HepG2 (cell line): ENCODE measurements around the gene DHX58. TPM values are rescaled to one million over a fixed set of nuclear protein-coding genes. Genes with fewer than 3 reads are reported as not detected.

Experiments used
- FOXM1 ChIP-seq: sonication (generic); formaldehyde crosslinking; IDR thresholded peaks from 2 replicates; pipeline ENCODE4 v1.5.0; 2020; ENCODE audit warnings: missing genetic modification reagents
- HHEX ChIP-seq: IDR thresholded peaks from 2 replicates; pipeline ENCODE4 v1.6.1; 2016; ENCODE audit warnings: control low read depth
- MTF1 ChIP-seq: sonication (generic); formaldehyde crosslinking; IDR thresholded peaks from 2 replicates; pipeline ENCODE4 v1.5.0; 2020; ENCODE audit warnings: missing genetic modification reagents
- NFE2L1 ChIP-seq: sonication (generic); formaldehyde crosslinking; IDR thresholded peaks from 2 replicates; pipeline ENCODE4 v1.4.0; 2020; ENCODE audit warnings: missing genetic modification reagents, mild to moderate bottlenecking, borderline replicate concordance
- NR1H2 ChIP-seq: sonication (generic); formaldehyde crosslinking; IDR thresholded peaks from 2 replicates; pipeline ENCODE4 v1.8.1; 2022; ENCODE audit warnings: low read depth, missing genetic modification reagents, borderline replicate concordance
- RXRB ChIP-seq: IDR thresholded peaks from 2 replicates; pipeline ENCODE4 v1.6.1; 2016; ENCODE audit warnings: borderline replicate concordance, missing genetic modification reagents, missing compliant biosample characterization
- SOX6 ChIP-seq, 2 experiments: fragments of 450-650 bp in 1 of 2; sonication (generic) in 1 of 2; formaldehyde crosslinking in 1 of 2; IDR thresholded peaks; 2 replicates each; pipeline versions ENCODE4 v1.4.0 to v1.6.1; 2017 to 2020; ENCODE audit warnings: antibody characterized with exemption in 1 of 2, mild to moderate bottlenecking in 1 of 2, missing genetic modification reagents in 1 of 2
- STAT5B ChIP-seq: sonication (generic); formaldehyde crosslinking; IDR thresholded peaks from 2 replicates; pipeline ENCODE4 v1.4.0; 2020; ENCODE audit warnings: missing genetic modification reagents
- ZBTB38 ChIP-seq: sonication (generic); formaldehyde crosslinking; IDR thresholded peaks from 2 replicates; pipeline ENCODE4 v1.5.1; 2020; ENCODE audit warnings: mild to moderate bottlenecking, missing genetic modification reagents
- ZKSCAN5 ChIP-seq: sonication (generic); formaldehyde crosslinking; IDR thresholded peaks from 2 replicates; pipeline ENCODE4 v1.5.1; 2020; ENCODE audit warnings: mild to moderate bottlenecking, missing genetic modification reagents
- ZNF143 ChIP-seq: sonication (generic); formaldehyde crosslinking; IDR thresholded peaks from 2 replicates; pipeline ENCODE4 v1.4.0; 2020; ENCODE audit warnings: missing genetic modification reagents
- ZNF598 ChIP-seq: sonication (generic); formaldehyde crosslinking; IDR thresholded peaks from 2 replicates; pipeline ENCODE4 v1.5.1; 2020; ENCODE audit warnings: mild to moderate bottlenecking, missing genetic modification reagents, borderline replicate concordance
- polyA plus RNA-seq, 8 experiments: library from polyadenylated mRNA; depleted of rRNA in 3 of 8; stranded (reverse) in 7 of 8; unstranded in 1 of 8; fragments of >200 nt; fragmentation: Illumina TruSeq in 4 of 8; extraction: Trizol in 4 of 8; gene quantifications; 2 replicates each; pipeline versions ENCODE4 v1.2.1 to v1.2.3, GENCODE V29; 2011 to 2016; ENCODE audit warnings: low read depth in 4 of 8, missing spikeins in 1 of 8, mixed read lengths in 1 of 8; ENCODE audit not compliant: insufficient read depth in 1 of 8
- total RNA-seq, 5 experiments: library from RNA; depleted of rRNA; stranded (reverse); fragments of >200 nt; fragmentation: Illumina TruSeq; extraction: Trizol; gene quantifications; 2 replicates each; pipeline ENCODE4 v1.2.3, GENCODE V29; 2016; ENCODE audit warnings: low read depth in 1 of 5
- TF ChIP-seq, protein P1 (sequence below): IDR thresholded peaks from 2 replicates; pipeline ENCODE4 v1.6.1; 2016; ENCODE audit warnings: low read depth, missing genetic modification reagents, missing compliant biosample characterization
- TF ChIP-seq, protein P2 (sequence below): IDR thresholded peaks from 2 replicates; pipeline ENCODE4 v1.6.1; 2012; ENCODE audit warnings: inconsistent platforms
- TF ChIP-seq, protein P3 (sequence below): sonication (generic); formaldehyde crosslinking; IDR thresholded peaks from 2 replicates; pipeline ENCODE4 v1.4.0; 2020; ENCODE audit warnings: missing genetic modification reagents
- TF ChIP-seq, protein P4 (sequence below): sonication (generic); formaldehyde crosslinking; IDR thresholded peaks from 2 replicates; pipeline ENCODE4 v1.4.0; 2020; ENCODE audit warnings: missing genetic modification reagents, borderline replicate concordance
- TF ChIP-seq, protein P5 (sequence below): sonication (generic); formaldehyde crosslinking; IDR thresholded peaks from 2 replicates; pipeline ENCODE4 v1.8.0; 2022; ENCODE audit warnings: missing genetic modification reagents, low read depth, mild to moderate bottlenecking, borderline replicate concordance

Gene DHX58
- total and polyA plus RNA-seq, 2 of the 13 experiments (the other 11 are each of a cell fraction or from before 2014, with no cell fraction given): 6.7 to 7.8 TPM

DNA sequence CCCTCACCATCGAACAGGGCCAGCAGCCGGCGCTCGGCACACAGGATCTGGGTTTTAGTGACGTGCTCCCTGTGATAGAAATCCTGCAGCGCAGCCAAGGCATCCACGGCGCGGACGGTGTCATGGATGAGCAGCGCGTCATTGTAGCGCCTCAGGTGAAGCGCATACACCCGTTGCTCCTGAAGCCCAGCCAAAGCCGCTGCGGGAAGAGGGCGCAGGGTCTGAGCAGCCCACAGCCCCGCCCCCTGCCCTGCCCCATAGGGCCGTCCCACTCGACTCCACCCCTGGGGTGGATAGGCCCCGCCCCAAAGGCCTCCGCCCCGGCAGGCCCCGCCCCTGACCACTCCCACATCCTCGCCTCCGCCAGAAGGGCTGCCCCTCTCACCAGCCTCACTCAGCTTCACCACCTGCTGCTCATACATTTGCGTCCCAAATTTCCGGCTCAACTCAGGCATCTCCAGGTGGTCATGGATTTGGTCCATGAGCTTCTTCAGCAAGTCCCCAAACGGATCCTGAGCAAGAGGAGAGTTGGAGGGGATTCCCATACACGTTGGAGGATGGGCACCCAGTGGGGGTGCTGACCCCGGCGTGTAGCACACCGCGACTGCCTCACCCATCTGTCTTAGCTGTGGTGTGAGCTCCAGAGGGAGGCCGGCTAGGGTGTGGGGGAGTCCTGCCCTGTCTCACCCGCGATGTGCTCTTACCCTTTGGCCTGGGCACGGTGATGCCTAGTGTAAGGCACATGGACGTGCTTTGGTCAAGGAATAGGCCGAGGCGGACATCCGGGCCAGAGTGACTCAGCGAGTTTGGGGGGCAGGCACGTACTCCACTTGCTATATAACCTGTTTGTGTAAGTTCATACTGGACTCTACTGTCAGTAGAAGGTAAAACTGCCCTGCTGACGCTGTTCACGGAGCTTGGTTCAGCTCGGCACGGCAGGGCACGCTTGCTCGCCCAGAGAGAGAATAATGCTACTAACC lies 4.6 kb downstream of the DHX58 start (continued):
- no peak for TF ChIP-seq RXRB (CRISPR knock-in tag)
- no peak for TF ChIP-seq ZNF598 (CRISPR knock-in tag)
- no peak for TF ChIP-seq NR1H2
- TF ChIP-seq, protein P1, sequence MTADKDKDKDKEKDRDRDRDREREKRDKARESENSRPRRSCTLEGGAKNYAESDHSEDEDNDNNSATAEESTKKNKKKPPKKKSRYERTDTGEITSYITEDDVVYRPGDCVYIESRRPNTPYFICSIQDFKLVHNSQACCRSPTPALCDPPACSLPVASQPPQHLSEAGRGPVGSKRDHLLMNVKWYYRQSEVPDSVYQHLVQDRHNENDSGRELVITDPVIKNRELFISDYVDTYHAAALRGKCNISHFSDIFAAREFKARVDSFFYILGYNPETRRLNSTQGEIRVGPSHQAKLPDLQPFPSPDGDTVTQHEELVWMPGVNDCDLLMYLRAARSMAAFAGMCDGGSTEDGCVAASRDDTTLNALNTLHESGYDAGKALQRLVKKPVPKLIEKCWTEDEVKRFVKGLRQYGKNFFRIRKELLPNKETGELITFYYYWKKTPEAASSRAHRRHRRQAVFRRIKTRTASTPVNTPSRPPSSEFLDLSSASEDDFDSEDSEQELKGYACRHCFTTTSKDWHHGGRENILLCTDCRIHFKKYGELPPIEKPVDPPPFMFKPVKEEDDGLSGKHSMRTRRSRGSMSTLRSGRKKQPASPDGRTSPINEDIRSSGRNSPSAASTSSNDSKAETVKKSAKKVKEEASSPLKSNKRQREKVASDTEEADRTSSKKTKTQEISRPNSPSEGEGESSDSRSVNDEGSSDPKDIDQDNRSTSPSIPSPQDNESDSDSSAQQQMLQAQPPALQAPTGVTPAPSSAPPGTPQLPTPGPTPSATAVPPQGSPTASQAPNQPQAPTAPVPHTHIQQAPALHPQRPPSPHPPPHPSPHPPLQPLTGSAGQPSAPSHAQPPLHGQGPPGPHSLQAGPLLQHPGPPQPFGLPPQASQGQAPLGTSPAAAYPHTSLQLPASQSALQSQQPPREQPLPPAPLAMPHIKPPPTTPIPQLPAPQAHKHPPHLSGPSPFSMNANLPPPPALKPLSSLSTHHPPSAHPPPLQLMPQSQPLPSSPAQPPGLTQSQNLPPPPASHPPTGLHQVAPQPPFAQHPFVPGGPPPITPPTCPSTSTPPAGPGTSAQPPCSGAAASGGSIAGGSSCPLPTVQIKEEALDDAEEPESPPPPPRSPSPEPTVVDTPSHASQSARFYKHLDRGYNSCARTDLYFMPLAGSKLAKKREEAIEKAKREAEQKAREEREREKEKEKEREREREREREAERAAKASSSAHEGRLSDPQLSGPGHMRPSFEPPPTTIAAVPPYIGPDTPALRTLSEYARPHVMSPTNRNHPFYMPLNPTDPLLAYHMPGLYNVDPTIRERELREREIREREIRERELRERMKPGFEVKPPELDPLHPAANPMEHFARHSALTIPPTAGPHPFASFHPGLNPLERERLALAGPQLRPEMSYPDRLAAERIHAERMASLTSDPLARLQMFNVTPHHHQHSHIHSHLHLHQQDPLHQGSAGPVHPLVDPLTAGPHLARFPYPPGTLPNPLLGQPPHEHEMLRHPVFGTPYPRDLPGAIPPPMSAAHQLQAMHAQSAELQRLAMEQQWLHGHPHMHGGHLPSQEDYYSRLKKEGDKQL (CRISPR knock-in tag): no peak
- TF ChIP-seq, protein P2, sequence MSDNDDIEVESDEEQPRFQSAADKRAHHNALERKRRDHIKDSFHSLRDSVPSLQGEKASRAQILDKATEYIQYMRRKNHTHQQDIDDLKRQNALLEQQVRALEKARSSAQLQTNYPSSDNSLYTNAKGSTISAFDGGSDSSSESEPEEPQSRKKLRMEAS: peak; percentile 49; the same call in 1 of the 2 replicates
- TF ChIP-seq HHEX: no peak
- no peak for TF ChIP-seq STAT5B (CRISPR knock-in tag)
- TF ChIP-seq, protein P3, sequence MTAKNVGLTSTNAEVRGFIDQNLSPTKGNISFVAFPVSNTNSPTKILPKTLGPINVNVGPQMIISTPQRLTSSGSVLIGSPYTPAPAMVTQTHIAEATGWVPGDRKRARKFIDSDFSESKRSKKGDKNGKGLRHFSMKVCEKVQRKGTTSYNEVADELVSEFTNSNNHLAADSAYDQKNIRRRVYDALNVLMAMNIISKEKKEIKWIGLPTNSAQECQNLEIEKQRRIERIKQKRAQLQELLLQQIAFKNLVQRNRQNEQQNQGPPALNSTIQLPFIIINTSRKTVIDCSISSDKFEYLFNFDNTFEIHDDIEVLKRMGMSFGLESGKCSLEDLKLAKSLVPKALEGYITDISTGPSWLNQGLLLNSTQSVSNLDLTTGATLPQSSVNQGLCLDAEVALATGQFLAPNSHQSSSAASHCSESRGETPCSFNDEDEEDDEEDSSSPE (CRISPR knock-in tag): no peak
- no peak for TF ChIP-seq FOXM1 (CRISPR knock-in tag)
- TF ChIP-seq ZBTB38 (CRISPR knock-in tag): peak; percentile 79
- no peak for TF ChIP-seq ZKSCAN5 (CRISPR knock-in tag)
- TF ChIP-seq SOX6 (IDR thresholded peaks at IDR 0.05): no peak
- TF ChIP-seq SOX6 (CRISPR knock-in tag; IDR thresholded peaks at IDR 0.05): no peak
- 0 out of 2 replicates have a peak, but pooled peaks have one; percentile 45 for TF ChIP-seq NFE2L1 (CRISPR knock-in tag)
- no peak for TF ChIP-seq ZNF143 (CRISPR knock-in tag)
- no peak for TF ChIP-seq MTF1 (CRISPR knock-in tag)
- TF ChIP-seq, protein P4, sequence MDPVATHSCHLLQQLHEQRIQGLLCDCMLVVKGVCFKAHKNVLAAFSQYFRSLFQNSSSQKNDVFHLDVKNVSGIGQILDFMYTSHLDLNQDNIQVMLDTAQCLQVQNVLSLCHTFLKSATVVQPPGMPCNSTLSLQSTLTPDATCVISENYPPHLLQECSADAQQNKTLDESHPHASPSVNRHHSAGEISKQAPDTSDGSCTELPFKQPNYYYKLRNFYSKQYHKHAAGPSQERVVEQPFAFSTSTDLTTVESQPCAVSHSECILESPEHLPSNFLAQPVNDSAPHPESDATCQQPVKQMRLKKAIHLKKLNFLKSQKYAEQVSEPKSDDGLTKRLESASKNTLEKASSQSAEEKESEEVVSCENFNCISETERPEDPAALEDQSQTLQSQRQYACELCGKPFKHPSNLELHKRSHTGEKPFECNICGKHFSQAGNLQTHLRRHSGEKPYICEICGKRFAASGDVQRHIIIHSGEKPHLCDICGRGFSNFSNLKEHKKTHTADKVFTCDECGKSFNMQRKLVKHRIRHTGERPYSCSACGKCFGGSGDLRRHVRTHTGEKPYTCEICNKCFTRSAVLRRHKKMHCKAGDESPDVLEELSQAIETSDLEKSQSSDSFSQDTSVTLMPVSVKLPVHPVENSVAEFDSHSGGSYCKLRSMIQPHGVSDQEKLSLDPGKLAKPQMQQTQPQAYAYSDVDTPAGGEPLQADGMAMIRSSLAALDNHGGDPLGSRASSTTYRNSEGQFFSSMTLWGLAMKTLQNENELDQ: no peak
- TF ChIP-seq, protein P5, sequence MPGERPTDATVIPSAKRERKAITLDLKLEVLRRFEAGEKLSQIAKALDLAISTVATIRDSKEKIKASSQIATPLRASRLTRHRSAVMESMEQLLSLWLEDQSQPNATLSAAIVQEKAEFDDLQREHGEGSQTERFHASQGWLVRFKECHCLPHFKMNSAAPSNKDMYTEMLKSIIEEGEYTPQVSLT (CRISPR knock-in tag): no peak
